NCI-H128 (cell line): ENCODE measurements around the gene PANX2.

Experiments
- DNase-seq: peaks from one replicate; lab custom pipeline; 2025; ENCODE audit not compliant: unreplicated experiment; lab: John Stamatoyannopoulos, UW

PANX2 gene

DNA sequence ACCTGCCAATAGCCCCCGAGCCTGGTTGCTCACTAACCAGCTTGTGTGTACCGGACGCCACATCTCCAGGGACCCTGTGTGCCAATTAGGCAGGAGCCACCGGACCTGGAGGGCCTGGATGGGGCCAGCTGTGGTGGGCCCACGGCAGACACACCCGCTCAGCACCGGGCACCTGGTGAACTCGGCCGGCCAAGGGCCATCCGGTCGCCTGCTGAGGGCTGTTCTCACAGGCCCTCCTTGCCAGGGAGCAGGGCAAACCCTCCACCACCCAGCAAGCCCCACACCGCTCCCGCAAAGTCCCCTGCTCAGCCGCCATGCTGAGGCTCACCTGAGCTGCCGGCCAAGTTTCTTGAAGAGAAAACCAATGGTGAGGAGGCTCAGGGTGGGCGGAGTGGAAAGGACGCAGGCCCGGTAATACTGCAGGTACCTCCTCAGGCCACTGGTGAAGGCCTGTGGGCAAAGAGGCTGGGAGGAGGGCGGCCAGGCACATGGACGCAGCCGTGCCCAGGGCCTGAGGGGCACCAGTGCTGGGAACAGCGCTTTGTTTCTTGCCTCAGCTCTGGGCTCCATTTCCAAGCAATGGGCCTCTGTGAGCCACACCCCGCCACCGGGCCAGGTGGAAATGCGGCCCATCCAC, 57.2 kb downstream of the PANX2 start:
- no peak for DNase-seq

DNA sequence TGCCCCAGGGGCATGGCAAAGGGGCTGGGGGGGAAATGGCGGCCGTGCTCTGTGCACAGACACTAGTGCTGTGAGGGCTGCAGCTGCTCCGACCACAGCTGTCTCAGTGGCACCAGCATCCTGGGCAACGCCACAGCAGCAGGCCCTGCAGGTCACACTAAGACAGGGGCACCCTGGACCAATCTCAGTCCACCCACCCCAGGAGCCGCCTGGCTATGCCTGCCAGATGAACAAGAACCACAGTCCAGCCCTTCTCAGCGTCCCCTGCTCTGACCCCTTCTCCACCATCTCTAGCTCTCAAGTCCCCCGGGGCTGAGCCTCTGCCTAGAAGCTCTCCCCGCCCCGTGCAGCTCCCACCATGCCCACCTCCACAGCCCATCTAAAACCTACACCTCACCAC, 57.8 kb downstream of the PANX2 start:
- DNase-seq, result no peak

DNA sequence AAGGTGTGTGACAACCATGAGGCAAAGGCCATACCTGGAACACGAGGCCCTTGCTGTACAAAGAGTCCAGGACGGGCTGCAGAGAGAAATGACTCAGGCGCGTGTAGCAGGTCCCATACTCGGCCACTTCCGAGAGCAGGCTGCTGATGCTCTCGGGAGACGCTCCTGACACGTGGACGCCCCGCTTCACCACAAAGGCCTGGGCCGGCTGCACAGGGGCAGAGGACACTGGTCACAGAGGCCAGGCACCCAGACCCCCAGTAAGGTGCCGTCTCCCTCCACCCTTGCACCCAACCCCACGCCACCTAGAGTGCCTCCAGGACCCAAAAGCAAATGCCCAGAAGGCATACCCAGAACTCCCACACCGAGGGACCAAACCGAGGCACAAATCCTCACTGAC, 58.8 kb downstream of the PANX2 start:
- DNase-seq, result no peak
